K562 (cell line): ENCODE results near the gene MRFAP1. TPM values are rescaled to one million over a fixed set of nuclear protein-coding genes. Genes with fewer than 3 reads are reported as not detected.

Experiments
- ADNP ChIP-seq: fragments of 200-800 bp; sonication (Bioruptor generic); IDR thresholded peaks from 2 replicates; pipeline ENCODE4 v1.6.1; 2016; ENCODE audit warnings: missing genetic modification characterization, missing compliant biosample characterization
- DNMT1 ChIP-seq: fragments of 450-650 bp; IDR thresholded peaks from 2 replicates; pipeline ENCODE4 v1.6.1; 2016; ENCODE audit warnings: antibody characterized with exemption, mild to moderate bottlenecking
- ESRRB ChIP-seq: fragments of 250-450 bp; sonication (Bioruptor Pico); IDR thresholded peaks from 2 replicates; pipeline ENCODE4 v1.5.0; 2020; ENCODE audit warnings: mild to moderate bottlenecking, moderate library complexity, borderline replicate concordance
- HDAC6 ChIP-seq: IDR thresholded peaks from 2 replicates; pipeline ENCODE4 v1.6.1; 2012; ENCODE audit warnings: low read depth, mild to moderate bottlenecking, control low read depth, inconsistent platforms, low read length, moderate library complexity
- KDM1A ChIP-seq, 2 experiments: fragments of 450-650 bp; IDR thresholded peaks; 2 replicates each; pipeline ENCODE4 v1.6.1; 2016; ENCODE audit warnings: mild to moderate bottlenecking in 2 of 2
- LEF1 ChIP-seq: fragments of 450-650 bp; IDR thresholded peaks from 2 replicates; pipeline ENCODE4 v1.6.1; 2016; ENCODE audit warnings: mild to moderate bottlenecking
- MED1 ChIP-seq: sonication (generic); formaldehyde crosslinking; IDR thresholded peaks from 2 replicates; pipeline ENCODE4 v1.8.1; 2023; ENCODE audit warnings: missing genetic modification reagents, borderline replicate concordance
- NEUROD1 ChIP-seq: fragments of 150-350 bp; IDR thresholded peaks from 2 replicates; pipeline ENCODE4 v1.6.1; 2014; ENCODE audit warnings: borderline replicate concordance, low read length, low read depth; ENCODE audit not compliant: partially characterized antibody
- SREBF1 ChIP-seq: fragments of 150-350 bp; IDR thresholded peaks from 2 replicates; pipeline ENCODE4 v1.6.1; 2014; ENCODE audit warnings: antibody characterized with exemption, low read depth, low read length, borderline replicate concordance
- TCF7L2 ChIP-seq: fragments of 150-350 bp; IDR thresholded peaks from 2 replicates; pipeline ENCODE4 v1.6.1; 2016; ENCODE audit warnings: low read depth, mild to moderate bottlenecking, low read length, moderate library complexity
- ZNF121 ChIP-seq: sonication (generic); formaldehyde crosslinking; conservative IDR thresholded peaks from 2 replicates; pipeline ENCODE4 v1.8.0; 2022; ENCODE audit warnings: missing genetic modification reagents
- ZNF217 ChIP-seq: sonication (generic); formaldehyde crosslinking; IDR thresholded peaks from 2 replicates; pipeline ENCODE4 v1.8.0; 2022; ENCODE audit warnings: mild to moderate bottlenecking, missing genetic modification reagents
- ZNF311 ChIP-seq: fragments of 250-450 bp; sonication (Bioruptor Pico); IDR thresholded peaks from 2 replicates; pipeline ENCODE4 v1.4.0; 2020; ENCODE audit warnings: mild to moderate bottlenecking, moderate library complexity
- ZNF507 ChIP-seq: conservative IDR thresholded peaks from 2 replicates; pipeline ENCODE4 v1.6.1; 2017; ENCODE audit warnings: missing genetic modification characterization, missing compliant biosample characterization
- ZNF76 ChIP-seq: fragments of 250-450 bp; sonication (Bioruptor Pico); IDR thresholded peaks from 2 replicates; pipeline ENCODE4 v1.4.0; 2020; ENCODE audit warnings: mild to moderate bottlenecking, moderate library complexity, borderline replicate concordance
- polyA plus RNA-seq, 8 experiments: library from polyadenylated mRNA; depleted of rRNA in 4 of 8; stranded (reverse) in 5 of 8; unstranded in 3 of 8; fragments of >200 nt; fragmentation: Nextera tagmentation in 2 of 8; fragmentation: Illumina TruSeq in 1 of 8; extraction: Ambion mirVana in 2 of 8; extraction: Trizol in 1 of 8; gene quantifications; 2 replicates each; pipeline versions ENCODE4 v1.2.1 to v1.2.3, GENCODE V29; 2011 to 2014; ENCODE audit warnings: inconsistent platforms in 1 of 8, missing spikeins in 1 of 8
- total RNA-seq, 7 experiments: library from RNA; depleted of rRNA in 6 of 7; stranded (reverse); fragments of >200 nt in 6 of 7; fragmentation: Illumina TruSeq in 2 of 7; extraction: Trizol in 2 of 7; gene quantifications; 2 replicates each; pipeline versions ENCODE4 v1.2.1 to v1.2.3, GENCODE V29; 2011 to 2021; ENCODE audit warnings: low replicate concordance in 1 of 7
- TF ChIP-seq, protein P1 (sequence below): sonication (generic); formaldehyde crosslinking; IDR thresholded peaks from 2 replicates; pipeline ENCODE4 v1.4.0; 2020; ENCODE audit warnings: mild to moderate bottlenecking, missing genetic modification reagents
- TF ChIP-seq, protein P2 (sequence below), 2 experiments: fragments of 450-650 bp; conservative IDR thresholded peaks; 2 replicates each; pipeline ENCODE4 v1.6.1; 2017; ENCODE audit warnings: mild to moderate bottlenecking in 2 of 2, moderate library complexity in 2 of 2
- TF ChIP-seq, protein P3 (sequence below): IDR thresholded peaks from 2 replicates; pipeline ENCODE4 v1.6.1; 2011; ENCODE audit not compliant: insufficient read length; ENCODE audit errors: extremely low read depth
- TF ChIP-seq, protein P4 (sequence below): fragments of 450-650 bp; formaldehyde crosslinking; IDR thresholded peaks from 2 replicates; pipeline ENCODE4 v1.4.0; 2022; ENCODE audit warnings: missing genetic modification characterization
- TF ChIP-seq, protein P5 (sequence below): fragments of 250-450 bp; sonication (Bioruptor Pico); IDR thresholded peaks from 2 replicates; pipeline ENCODE4 v1.8.0; 2022; ENCODE audit warnings: moderate library complexity, mild to moderate bottlenecking, inconsistent platforms

MRFAP1 gene
- total and polyA plus RNA-seq, 9 of the 15 experiments (the other 6 are each of a cell fraction or from before 2014, with no cell fraction given), result 46.0 to 270 (median 151) TPM

DNA sequence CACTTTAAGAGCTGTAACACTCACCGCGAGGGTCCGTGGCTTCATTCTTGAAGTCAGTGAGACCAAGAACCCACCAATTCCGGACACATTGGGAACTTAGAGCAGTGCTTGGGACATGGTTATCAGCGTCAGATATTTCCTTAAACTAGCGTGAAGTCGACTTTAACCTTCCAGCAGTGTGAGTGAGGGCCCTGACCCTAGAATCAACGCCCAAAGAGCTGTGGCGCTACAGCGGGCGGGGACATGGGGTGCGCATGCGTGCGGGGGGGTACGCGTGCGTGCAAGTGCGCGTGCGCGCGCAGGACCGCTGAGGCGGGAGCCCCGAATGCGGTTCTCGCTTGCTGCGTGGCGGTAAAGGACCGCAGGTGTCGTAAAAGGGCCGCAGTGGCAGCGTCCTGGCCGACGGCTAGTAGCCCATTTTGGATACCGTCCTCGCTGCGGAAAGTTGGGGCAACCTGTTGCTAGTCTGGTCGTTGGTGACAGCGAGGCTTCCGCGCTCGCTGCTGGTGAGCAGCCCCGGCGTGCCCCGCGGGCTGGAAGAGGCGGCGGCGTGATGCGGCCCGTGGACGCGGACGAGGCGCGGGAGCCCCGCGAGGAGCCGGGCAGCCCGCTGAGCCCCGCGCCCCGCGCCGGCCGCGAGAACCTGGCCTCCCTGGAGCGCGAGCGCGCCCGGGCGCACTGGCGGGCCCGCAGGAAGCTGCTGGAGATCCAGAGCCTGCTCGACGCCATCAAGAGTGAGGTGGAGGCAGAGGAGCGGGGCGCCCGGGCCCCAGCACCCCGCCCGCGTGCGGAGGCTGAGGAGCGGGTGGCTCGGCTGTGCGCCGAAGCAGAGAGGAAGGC, 33.4 kb downstream of the MRFAP1 start (continued):
- TF ChIP-seq, protein P1, sequence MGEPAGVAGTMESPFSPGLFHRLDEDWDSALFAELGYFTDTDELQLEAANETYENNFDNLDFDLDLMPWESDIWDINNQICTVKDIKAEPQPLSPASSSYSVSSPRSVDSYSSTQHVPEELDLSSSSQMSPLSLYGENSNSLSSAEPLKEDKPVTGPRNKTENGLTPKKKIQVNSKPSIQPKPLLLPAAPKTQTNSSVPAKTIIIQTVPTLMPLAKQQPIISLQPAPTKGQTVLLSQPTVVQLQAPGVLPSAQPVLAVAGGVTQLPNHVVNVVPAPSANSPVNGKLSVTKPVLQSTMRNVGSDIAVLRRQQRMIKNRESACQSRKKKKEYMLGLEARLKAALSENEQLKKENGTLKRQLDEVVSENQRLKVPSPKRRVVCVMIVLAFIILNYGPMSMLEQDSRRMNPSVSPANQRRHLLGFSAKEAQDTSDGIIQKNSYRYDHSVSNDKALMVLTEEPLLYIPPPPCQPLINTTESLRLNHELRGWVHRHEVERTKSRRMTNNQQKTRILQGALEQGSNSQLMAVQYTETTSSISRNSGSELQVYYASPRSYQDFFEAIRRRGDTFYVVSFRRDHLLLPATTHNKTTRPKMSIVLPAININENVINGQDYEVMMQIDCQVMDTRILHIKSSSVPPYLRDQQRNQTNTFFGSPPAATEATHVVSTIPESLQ (CRISPR knock-in tag), result no peak; the same call in 1 of the 2 replicates
- TF ChIP-seq ESRRB (CRISPR knock-in tag), result no peak
- no peak for TF ChIP-seq KDM1A (IDR thresholded peaks at IDR 0.05)
- TF ChIP-seq, protein P2, sequence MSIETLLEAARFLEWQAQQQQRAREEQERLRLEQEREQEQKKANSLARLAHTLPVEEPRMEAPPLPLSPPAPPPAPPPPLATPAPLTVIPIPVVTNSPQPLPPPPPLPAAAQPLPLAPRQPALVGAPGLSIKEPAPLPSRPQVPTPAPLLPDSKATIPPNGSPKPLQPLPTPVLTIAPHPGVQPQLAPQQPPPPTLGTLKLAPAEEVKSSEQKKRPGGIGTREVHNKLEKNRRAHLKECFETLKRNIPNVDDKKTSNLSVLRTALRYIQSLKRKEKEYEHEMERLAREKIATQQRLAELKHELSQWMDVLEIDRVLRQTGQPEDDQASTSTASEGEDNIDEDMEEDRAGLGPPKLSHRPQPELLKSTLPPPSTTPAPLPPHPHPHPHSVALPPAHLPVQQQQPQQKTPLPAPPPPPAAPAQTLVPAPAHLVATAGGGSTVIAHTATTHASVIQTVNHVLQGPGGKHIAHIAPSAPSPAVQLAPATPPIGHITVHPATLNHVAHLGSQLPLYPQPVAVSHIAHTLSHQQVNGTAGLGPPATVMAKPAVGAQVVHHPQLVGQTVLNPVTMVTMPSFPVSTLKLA (conservative IDR thresholded peaks at IDR 0.05), result peak; percentile 68 to 69
- no peak for TF ChIP-seq TCF7L2
- TF ChIP-seq LEF1, result peak; percentile 9; the same call in 1 of the 2 replicates
- TF ChIP-seq, protein P3, sequence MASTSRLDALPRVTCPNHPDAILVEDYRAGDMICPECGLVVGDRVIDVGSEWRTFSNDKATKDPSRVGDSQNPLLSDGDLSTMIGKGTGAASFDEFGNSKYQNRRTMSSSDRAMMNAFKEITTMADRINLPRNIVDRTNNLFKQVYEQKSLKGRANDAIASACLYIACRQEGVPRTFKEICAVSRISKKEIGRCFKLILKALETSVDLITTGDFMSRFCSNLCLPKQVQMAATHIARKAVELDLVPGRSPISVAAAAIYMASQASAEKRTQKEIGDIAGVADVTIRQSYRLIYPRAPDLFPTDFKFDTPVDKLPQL, result no peak
- TF ChIP-seq ZNF217 (CRISPR knock-in tag), result no peak
- TF ChIP-seq ZNF507 (tag), result no peak
- no peak for TF ChIP-seq SREBF1
- no peak for TF ChIP-seq NEUROD1
- no peak for TF ChIP-seq ADNP
- TF ChIP-seq ZNF311 (CRISPR knock-in tag), result no peak
- TF ChIP-seq, protein P4, sequence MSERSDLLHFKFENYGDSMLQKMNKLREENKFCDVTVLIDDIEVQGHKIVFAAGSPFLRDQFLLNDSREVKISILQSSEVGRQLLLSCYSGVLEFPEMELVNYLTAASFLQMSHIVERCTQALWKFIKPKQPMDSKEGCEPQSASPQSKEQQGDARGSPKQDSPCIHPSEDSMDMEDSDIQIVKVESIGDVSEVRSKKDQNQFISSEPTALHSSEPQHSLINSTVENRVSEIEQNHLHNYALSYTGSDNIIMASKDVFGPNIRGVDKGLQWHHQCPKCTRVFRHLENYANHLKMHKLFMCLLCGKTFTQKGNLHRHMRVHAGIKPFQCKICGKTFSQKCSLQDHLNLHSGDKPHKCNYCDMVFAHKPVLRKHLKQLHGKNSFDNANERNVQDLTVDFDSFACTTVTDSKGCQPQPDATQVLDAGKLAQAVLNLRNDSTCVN, result 0 out of 2 replicates have a peak, but pooled peaks have one; percentile 69
- no peak for TF ChIP-seq HDAC6
- no peak for TF ChIP-seq ZNF121 (CRISPR knock-in tag)
- TF ChIP-seq, protein P5, sequence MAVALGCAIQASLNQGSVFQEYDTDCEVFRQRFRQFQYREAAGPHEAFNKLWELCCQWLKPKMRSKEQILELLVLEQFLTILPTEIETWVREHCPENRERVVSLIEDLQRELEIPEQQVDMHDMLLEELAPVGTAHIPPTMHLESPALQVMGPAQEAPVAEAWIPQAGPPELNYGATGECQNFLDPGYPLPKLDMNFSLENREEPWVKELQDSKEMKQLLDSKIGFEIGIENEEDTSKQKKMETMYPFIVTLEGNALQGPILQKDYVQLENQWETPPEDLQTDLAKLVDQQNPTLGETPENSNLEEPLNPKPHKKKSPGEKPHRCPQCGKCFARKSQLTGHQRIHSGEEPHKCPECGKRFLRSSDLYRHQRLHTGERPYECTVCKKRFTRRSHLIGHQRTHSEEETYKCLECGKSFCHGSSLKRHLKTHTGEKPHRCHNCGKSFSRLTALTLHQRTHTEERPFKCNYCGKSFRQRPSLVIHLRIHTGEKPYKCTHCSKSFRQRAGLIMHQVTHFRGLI (CRISPR knock-in tag), result no peak
- TF ChIP-seq ZNF76 (CRISPR knock-in tag), result no peak
- TF ChIP-seq MED1 (CRISPR knock-in tag), result no peak
- no peak for TF ChIP-seq DNMT1
